COLO668 (cell line): ENCODE data around the gene PPIL1.

Experiments used
- DNase-seq: peaks from one replicate; lab custom pipeline; 2025; ENCODE audit not compliant: unreplicated experiment; lab: John Stamatoyannopoulos, UW

PPIL1 gene

GRCh38 chr6:36836111-36837021, 38.2 kb downstream of the PPIL1 start:
- DNase-seq: no peak

GRCh38 chr6:36834576-36835341, 39.8 kb downstream of the PPIL1 start:
- no peak for DNase-seq

- no peak for DNase-seq
Measured at GRCh38 chr6:36833182-36833789, 41.3 kb downstream of the PPIL1 start.

- DNase-seq: no peak
Measured at GRCh38 chr6:36832313-36832712, 42.3 kb downstream of the PPIL1 start.

GRCh38 chr6:36830577-36830976, 44.0 kb downstream of the PPIL1 start:
- no peak for DNase-seq

- DNase-seq: peak; percentile 11
Measured at GRCh38 chr6:36829919-36830544, 44.6 kb downstream of the PPIL1 start.

DNA sequence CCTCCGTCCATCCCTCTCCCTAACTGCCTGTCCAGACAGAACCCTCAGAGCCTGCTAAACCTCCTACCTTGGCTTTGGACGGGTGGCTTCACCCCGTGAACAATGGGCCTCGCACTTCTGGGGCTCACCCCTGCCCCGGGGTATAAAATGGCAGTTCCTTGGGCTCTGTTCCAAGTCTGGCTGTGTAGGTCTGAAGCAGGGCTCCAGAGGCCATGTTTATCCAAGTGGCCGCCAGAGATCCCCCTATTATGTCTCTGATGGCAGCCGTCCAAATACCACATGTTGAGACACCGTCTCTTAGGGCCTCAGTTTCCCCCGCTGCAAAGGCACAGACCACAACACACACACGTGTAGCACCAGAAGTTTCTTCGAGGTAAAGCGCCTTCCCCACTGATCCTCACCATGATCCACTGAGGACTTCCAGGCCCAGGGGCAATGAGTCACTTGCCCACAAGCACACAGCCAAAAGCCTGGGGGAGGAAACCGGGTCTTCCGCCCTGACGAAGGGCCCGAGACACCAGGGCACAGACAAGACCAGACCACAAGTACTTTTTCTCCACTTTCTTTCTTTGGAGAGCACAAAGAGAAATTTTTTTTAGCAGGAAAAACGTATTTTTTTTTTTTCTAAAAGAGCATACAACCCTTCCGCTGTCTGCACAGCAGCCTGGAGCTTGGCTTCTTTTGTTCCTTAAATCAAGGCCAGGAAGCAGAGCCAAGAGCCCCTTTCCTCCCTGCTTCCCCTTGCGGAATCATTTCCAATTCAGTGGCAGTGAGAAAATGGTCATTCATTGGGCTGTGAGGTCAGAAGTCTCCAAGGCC, 47.1 kb downstream of the PPIL1 start:
- no peak for DNase-seq

DNA sequence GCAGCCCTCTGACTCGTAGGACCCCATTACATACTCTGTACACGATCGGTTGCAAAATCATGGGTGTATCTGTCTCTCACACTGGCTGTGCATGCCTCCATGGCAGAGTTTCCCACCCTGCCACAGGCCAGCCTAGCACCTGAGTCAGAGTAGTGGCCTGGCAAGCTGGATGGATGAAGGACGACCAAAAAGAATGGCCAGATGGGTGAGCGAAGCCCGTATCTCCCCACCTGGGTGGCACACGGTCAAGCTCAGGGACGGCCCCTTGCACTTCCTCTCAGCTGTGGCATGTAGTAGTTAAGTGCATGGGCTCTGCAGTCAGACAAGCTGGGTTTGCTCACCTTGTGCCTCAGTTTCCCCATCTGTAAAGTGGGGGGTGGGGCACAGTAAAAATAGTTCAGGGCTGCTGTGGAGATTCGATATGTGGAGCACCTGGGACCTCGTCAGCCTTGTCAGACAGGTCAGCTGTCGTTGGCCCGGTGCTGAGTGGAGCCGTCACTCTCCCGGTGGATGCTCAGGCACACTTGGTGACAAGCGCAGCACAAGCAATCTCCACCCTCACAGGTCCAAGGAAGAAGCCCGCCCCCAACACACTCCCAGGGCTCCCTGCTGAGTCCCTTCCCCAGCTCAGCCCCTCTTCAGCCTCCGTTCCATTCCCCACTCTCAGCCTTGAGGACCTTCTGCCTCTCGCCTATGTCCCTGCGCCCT, 47.9 kb downstream of the PPIL1 start:
- no peak for DNase-seq

DNA sequence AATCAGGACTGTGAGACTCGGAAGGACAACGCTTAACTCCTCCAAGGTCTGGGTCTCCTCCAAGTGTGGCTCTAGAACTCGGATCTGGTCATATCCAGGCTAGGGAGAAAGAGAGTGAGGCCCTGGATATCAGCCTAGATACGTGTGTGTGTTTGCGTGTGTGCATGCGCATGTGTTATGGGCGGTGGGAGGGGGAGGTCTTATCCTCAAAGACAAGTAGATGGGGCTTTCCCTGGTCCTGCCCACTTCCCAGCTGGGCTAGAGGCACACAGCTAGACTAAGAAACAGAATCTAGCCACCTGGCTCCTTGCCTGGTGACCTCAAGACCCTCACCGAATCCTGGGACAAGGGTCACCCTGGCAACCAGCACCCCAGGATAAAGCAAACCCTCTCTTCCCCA, 48.6 kb downstream of the PPIL1 start:
- no peak for DNase-seq

- DNase-seq: no peak
Measured at GRCh38 chr6:36825452-36825851, 49.2 kb downstream of the PPIL1 start.

- DNase-seq: no peak
Measured at GRCh38 chr6:36824253-36824652, 50.4 kb downstream of the PPIL1 start.

DNA sequence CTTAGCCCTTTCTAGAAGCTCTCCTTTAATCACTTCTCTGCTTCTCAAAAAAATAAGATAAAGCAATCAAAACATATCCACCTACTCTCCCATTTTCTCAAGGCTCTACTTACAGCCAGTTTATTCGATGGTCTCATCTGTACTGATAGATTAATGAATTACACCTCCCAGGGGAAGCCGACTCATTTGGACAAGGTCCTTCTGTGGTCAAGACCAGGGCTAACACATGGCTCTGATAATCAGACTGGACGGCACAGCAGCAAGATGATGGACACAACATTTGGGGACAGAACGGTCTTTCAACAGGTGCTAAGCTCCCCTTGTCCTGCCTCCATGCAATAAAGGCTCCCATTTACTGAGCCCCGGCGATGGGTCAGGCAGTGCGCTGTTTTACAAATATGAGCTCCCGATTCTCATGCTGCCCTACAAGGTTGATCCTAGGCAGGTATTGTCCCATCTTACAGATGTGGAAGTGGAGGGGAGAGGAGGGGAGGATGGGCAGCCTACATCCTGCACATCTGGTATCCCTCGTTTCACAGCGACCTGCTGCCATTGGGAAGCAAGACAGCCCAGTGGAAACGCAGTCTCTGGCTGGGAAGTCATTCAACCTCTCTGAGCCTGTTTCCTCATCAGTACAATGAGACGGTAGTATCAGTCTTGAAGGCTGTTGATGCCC, 51.0 kb downstream of the PPIL1 start:
- DNase-seq: no peak

GRCh38 chr6:36822506-36823269, 51.9 kb downstream of the PPIL1 start:
- DNase-seq: no peak

- DNase-seq: no peak
Measured at GRCh38 chr6:36821581-36822335, 52.8 kb downstream of the PPIL1 start.

DNA sequence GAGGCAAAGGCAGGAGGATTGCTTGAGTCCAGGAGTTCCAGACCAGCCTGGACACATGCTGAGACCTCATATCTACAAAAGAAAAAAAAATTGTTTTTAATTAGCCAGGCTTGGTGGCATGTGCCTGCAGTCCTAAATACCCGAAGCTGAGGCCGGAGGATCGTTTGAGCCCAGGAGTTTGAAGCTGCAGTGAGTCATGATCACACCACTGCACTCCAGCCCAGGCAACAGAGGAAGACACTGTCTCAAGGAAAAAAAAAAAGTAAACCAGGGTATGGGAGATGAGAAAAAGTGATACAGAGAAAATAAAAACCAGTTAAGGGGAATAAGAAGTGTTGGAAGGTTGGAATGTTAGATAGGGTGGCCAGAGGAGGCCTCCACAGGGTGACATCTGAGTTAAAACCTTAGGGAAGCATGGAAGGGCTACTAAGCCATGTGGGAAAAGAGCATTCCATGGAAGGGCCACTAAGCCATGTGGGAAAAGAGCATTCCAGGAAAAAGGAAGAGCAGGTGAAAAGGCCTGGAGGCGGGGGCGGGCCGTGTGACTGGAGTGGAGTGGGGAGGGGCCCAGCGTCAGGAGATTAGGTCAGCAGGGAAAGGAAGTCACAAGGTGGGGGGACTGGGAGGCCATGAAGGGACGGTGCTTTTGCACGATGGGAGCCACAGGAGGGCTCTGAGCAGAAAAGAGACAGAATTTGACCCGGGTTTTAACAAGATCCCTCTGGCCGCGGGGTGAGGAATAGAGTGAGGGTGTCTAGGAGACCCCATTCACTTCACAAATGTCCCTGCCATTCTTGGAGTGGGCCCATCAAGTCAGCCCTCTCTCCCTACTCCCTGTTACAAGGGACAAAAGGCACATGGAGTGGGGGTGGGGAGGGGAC, 53.7 kb downstream of the PPIL1 start:
- no peak for DNase-seq

DNA sequence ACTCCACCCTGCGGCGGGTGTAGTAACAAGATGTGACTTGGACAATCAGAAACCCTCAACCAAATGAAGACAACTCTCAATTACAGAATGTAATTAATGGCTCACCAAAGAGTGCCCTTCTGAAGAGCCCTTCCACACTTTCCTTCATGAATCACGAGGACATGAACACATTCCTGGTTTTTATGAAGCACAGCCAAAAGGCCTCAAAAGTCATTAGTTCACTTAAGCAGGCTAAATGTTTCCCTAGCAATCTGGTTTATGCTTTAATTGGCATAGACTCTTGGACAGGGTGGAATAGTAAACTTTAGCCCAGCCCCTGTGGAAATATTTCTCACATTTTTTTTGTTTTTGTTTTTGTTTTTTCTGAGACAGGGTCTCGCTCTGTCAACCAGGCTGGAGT, 55.8 kb downstream of the PPIL1 start:
- no peak for DNase-seq

GRCh38 chr6:36817847-36818246, 56.8 kb downstream of the PPIL1 start:
- DNase-seq: no peak
